H1 (cell line): ENCODE measurements around the gene PAFAH1B1. TPM values are rescaled to one million over a fixed set of nuclear protein-coding genes. Genes with fewer than 3 reads are reported as not detected.
A peak's percentile ranks its signal among the peaks of the same experiment; 100 is the strongest.

Source experiments
- CTCF ChIA-PET: fragments of 300-600 bp; sonication (Branson Sonifier 250); formaldehyde crosslinking; loops from one replicate; lab custom pipeline; 2021; ENCODE audit not compliant: partially characterized antibody; lab: Charles Lee
- POLR2A ChIA-PET: fragments of 300-600 bp; sonication (Branson Sonifier 250); formaldehyde crosslinking; loops from one replicate; lab custom pipeline; 2021; ENCODE audit warnings: inconsistent platforms; ENCODE audit not compliant: partially characterized antibody; lab: Charles Lee
- DNase-seq, 2 experiments: peaks; one replicate each; pipeline versions ENCODE4 v3.0.0 to v3.0.0-alpha.2; 2010 to 2022; ENCODE audit warnings: low spot score in 2 of 2, low read depth in 1 of 2, mixed read lengths in 1 of 2
- FAIRE-seq: peaks from 2 replicates; lab custom pipeline; 2011; peaks lifted over from hg19 to GRCh38; lab: Jason Lieb, UNC
- H2AFZ ChIP-seq: 2 replicates; pipeline ENCODE4 v1.8.1; 2012; ENCODE audit warnings: low read length, inconsistent platforms
- H2AK5ac ChIP-seq: 2 replicates; pipeline ENCODE4 v1.6.1; 2013; ENCODE audit warnings: low read depth, low read length
- H2BK120ac ChIP-seq: replicated peaks from 2 replicates; pipeline ENCODE3; 2013; ENCODE audit warnings: low read depth, low read length, inconsistent platforms
- H2BK12ac ChIP-seq: 2 replicates; pipeline ENCODE4 v1.6.1; 2013; ENCODE audit warnings: low read depth, low read length
- H2BK15ac ChIP-seq: 2 replicates; pipeline ENCODE4 v1.6.1; 2013; ENCODE audit warnings: low read length
- H2BK20ac ChIP-seq: 2 replicates; pipeline ENCODE4 v1.6.1; 2013; ENCODE audit warnings: low read length
- H2BK5ac ChIP-seq: 2 replicates; pipeline ENCODE4 v1.6.1; 2013; ENCODE audit warnings: low read depth, low read length
- H3K14ac ChIP-seq: 2 replicates; pipeline ENCODE4 v1.6.1; 2013; ENCODE audit warnings: inconsistent platforms; ENCODE audit not compliant: insufficient read length
- H3K18ac ChIP-seq: 2 replicates; pipeline ENCODE4 v1.6.1; 2013; ENCODE audit warnings: low read length; ENCODE audit errors: extremely low read depth
- H3K23ac ChIP-seq: 2 replicates; pipeline ENCODE4 v1.6.1; 2013; ENCODE audit warnings: inconsistent platforms; ENCODE audit not compliant: insufficient read length
- H3K23me2 ChIP-seq: 2 replicates; pipeline ENCODE4 v1.6.1; 2013; ENCODE audit warnings: low read depth, low read length
- H3K27ac ChIP-seq: 2 replicates; pipeline ENCODE4 v1.6.1; 2011; ENCODE audit warnings: low read depth, low read length, inconsistent platforms
- H3K27me3 ChIP-seq, 4 experiments: replicated peaks in 1 of 4; 1 replicate in 1 of 4; 2 replicates in 3 of 4; pipeline versions ENCODE4 v1.6.1 to v1.8.1; 2011 to 2013; ENCODE audit warnings: low read length in 3 of 4, mild to moderate bottlenecking in 3 of 4, inconsistent platforms in 2 of 4, mixed read lengths in 2 of 4, moderate library complexity in 1 of 4; ENCODE audit not compliant: control insufficient read depth in 3 of 4, insufficient read depth in 3 of 4; ENCODE audit errors: extremely low read depth in 1 of 4
- H3K36me3 ChIP-seq, 4 experiments: 2 replicates each; pipeline versions ENCODE4 v1.6.1 to v1.8.1; 2011 to 2013; ENCODE audit warnings: mild to moderate bottlenecking in 4 of 4, low read length in 3 of 4, moderate library complexity in 2 of 4, control low read depth in 1 of 4, inconsistent platforms in 1 of 4; ENCODE audit not compliant: insufficient read depth in 4 of 4, control insufficient read depth in 2 of 4
- H3K4ac ChIP-seq: replicated peaks from 2 replicates; pipeline ENCODE3; 2013; ENCODE audit warnings: low read length, low read depth, mixed read lengths, inconsistent platforms; ENCODE audit not compliant: insufficient read length
- H3K4me1 ChIP-seq, 4 experiments: replicated peaks in 1 of 4; 1 replicate in 1 of 4; 2 replicates in 3 of 4; pipeline versions ENCODE4 v1.6.1 to v1.8.1; 2011 to 2013; ENCODE audit warnings: low read length in 3 of 4, inconsistent platforms in 2 of 4, mixed read lengths in 1 of 4; ENCODE audit not compliant: insufficient read depth in 4 of 4, control insufficient read depth in 3 of 4
- H3K4me2 ChIP-seq, 2 experiments: 2 replicates each; pipeline versions ENCODE4 v1.6.1 to v1.8.1; 2011 to 2013; ENCODE audit warnings: low read depth in 2 of 2, low read length in 2 of 2, control low read depth in 1 of 2, inconsistent platforms in 1 of 2, mild to moderate bottlenecking in 1 of 2; ENCODE audit not compliant: insufficient read depth in 1 of 2
- H3K4me3 ChIP-seq, 4 experiments: fragments of 200-600, 300-600 bp in 1 of 4; sonication (generic), shearing (Covaris generic), sonication (Bioruptor Twin) in 1 of 4; 2 replicates each; pipeline versions ENCODE4 v1.5.1 to v1.8.1; 2011 to 2016; ENCODE audit warnings: low read length in 4 of 4, low read depth in 3 of 4, control low read depth in 2 of 4, inconsistent platforms in 2 of 4, mild to moderate bottlenecking in 2 of 4, mixed read lengths in 1 of 4, moderate library complexity in 1 of 4; ENCODE audit not compliant: insufficient read depth in 2 of 4; ENCODE audit errors: extremely low read depth in 1 of 4
- H3K56ac ChIP-seq: replicated peaks from 2 replicates; pipeline ENCODE3; 2013; ENCODE audit warnings: low read depth, mild to moderate bottlenecking, mixed read lengths, low read length, inconsistent platforms; ENCODE audit not compliant: insufficient read length
- H3K79me1 ChIP-seq: 2 replicates; pipeline ENCODE4 v1.6.1; 2013; ENCODE audit warnings: low read depth, low read length, control low read depth
- H3K79me2 ChIP-seq, 2 experiments: 2 replicates each; pipeline versions ENCODE4 v1.6.1 to v1.8.1; 2012 to 2013; ENCODE audit warnings: low read length in 2 of 2, mild to moderate bottlenecking in 2 of 2, inconsistent platforms in 1 of 2; ENCODE audit not compliant: insufficient read depth in 2 of 2, control insufficient read depth in 1 of 2
- H3K9ac ChIP-seq, 4 experiments: replicated peaks in 1 of 4; 1 replicate in 1 of 4; 2 replicates in 3 of 4; pipeline versions ENCODE4 v1.6.1 to v1.8.1; 2011 to 2013; ENCODE audit warnings: low read depth in 3 of 4, low read length in 3 of 4, control low read depth in 2 of 4, mild to moderate bottlenecking in 2 of 4, moderate library complexity in 2 of 4, inconsistent platforms in 1 of 4; ENCODE audit errors: extremely low read depth in 1 of 4
- H3K9me3 ChIP-seq, 2 experiments: 2 replicates each; pipeline versions ENCODE4 v1.6.1 to v1.8.1; 2012 to 2013; ENCODE audit warnings: mild to moderate bottlenecking in 2 of 2, moderate library complexity in 2 of 2, control low read depth in 1 of 2, inconsistent platforms in 1 of 2, low read depth in 1 of 2, low read length in 1 of 2, mixed read lengths in 1 of 2; ENCODE audit not compliant: insufficient read depth in 2 of 2
- H4K20me1 ChIP-seq, 2 experiments: replicated peaks in 1 of 2; 2 replicates each; pipeline versions ENCODE3 to v1.8.1; 2011 to 2013; ENCODE audit warnings: inconsistent platforms in 2 of 2, low read length in 2 of 2, mild to moderate bottlenecking in 1 of 2; ENCODE audit not compliant: insufficient read depth in 2 of 2, control insufficient read depth in 1 of 2
- H4K5ac ChIP-seq: 2 replicates; pipeline ENCODE4 v1.6.1; 2013; ENCODE audit warnings: low read length, low read depth, mixed read lengths, inconsistent platforms; ENCODE audit not compliant: insufficient read length
- H4K8ac ChIP-seq: 2 replicates; pipeline ENCODE4 v1.8.0; 2013; ENCODE audit warnings: mild to moderate bottlenecking, moderate library complexity, low read length, inconsistent platforms; ENCODE audit not compliant: insufficient read depth; ENCODE audit errors: extremely low read depth
- H4K91ac ChIP-seq: replicated peaks from 2 replicates; pipeline ENCODE3; 2013; ENCODE audit warnings: low read length, mixed read lengths, inconsistent platforms; ENCODE audit not compliant: insufficient read length
- CEBPB ChIP-seq: IDR thresholded peaks from 2 replicates; pipeline ENCODE4 v1.6.1; 2012; ENCODE audit warnings: low read depth, low read length
- FOSL1 ChIP-seq: IDR thresholded peaks from 2 replicates; pipeline ENCODE4 v1.6.1; 2011; ENCODE audit warnings: mild to moderate bottlenecking, low read depth, low read length, moderate library complexity; ENCODE audit not compliant: insufficient read depth
- RAD21 ChIP-seq, 2 experiments: IDR thresholded peaks in 1 of 2; conservative IDR thresholded peaks in 1 of 2; 2 replicates each; pipeline ENCODE4 v1.6.1; 2011; ENCODE audit warnings: low read depth in 2 of 2, low read length in 2 of 2, improper control_type of control experiment in 1 of 2, inconsistent platforms in 1 of 2, mild to moderate bottlenecking in 1 of 2, moderate library complexity in 1 of 2
- RXRA ChIP-seq: IDR thresholded peaks from 2 replicates; pipeline ENCODE4 v1.6.1; 2011; ENCODE audit warnings: low read depth, mild to moderate bottlenecking, low read length, moderate library complexity; ENCODE audit not compliant: insufficient read depth
- SP4 ChIP-seq: IDR thresholded peaks from 2 replicates; pipeline ENCODE4 v1.6.1; 2012; ENCODE audit warnings: low read length, inconsistent platforms
- SUZ12 ChIP-seq: fragments of 200-600 bp; sonication (generic); IDR thresholded peaks from 2 replicates; pipeline ENCODE4 v1.6.1; 2012; ENCODE audit warnings: mild to moderate bottlenecking, inconsistent platforms, low read length, moderate library complexity, mixed read lengths
- TAF7 ChIP-seq: optimal IDR thresholded peaks from 2 replicates; pipeline ENCODE3; 2011; ENCODE audit warnings: low read depth, mild to moderate bottlenecking, inconsistent platforms, low read length, moderate library complexity, borderline replicate concordance
- TEAD4 ChIP-seq: IDR thresholded peaks from 2 replicates; pipeline ENCODE4 v1.6.1; 2012; ENCODE audit warnings: low read depth, low read length, inconsistent platforms, mixed read lengths
- WGBS, 2 experiments: shearing (Covaris generic) in 1 of 2; methylation state at CpG; one replicate each; pipeline versions ENCODE4 v1.1.6 to v1.1.7; 2013 to 2015; ENCODE audit warnings: low lambda C conversion rate in 2 of 2, mixed read lengths in 2 of 2, inconsistent platforms in 1 of 2, low coverage in 1 of 2, missing lambda C conversion rate in 1 of 2; ENCODE audit not compliant: insufficient replicate concordance in 2 of 2, insufficient coverage in 1 of 2, insufficient read length in 1 of 2; ENCODE audit errors: extremely low coverage in 1 of 2, missing lambda C conversion rate in 1 of 2; 5-methylcytosine and 5-hydroxymethylcytosine counted together
- long read RNA-seq, 2 experiments: library from RNA in 1 of 2; library from capped mRNA in 1 of 2; stranded (forward); transcript quantifications; one replicate each; pipeline ENCODE4 v2.0.0, GENCODE V29; 2021; ENCODE audit warnings: inconsistent platforms in 1 of 2
- polyA minus RNA-seq, 3 experiments: library from RNA; depleted of rRNA, polyadenylated mRNA; stranded (reverse); fragments of >200 nt; gene quantifications; 1 replicate in 2 of 3; 2 replicates in 1 of 3; pipeline ENCODE4 v1.2.3, GENCODE V29; 2011
- polyA plus RNA-seq, 7 experiments: library from polyadenylated mRNA; depleted of rRNA in 3 of 7; stranded (reverse) in 5 of 7; unstranded in 2 of 7; fragments of >200 nt in 5 of 7; fragments of 200-250 nt in 2 of 7; gene quantifications; 1 replicate in 5 of 7; 2 replicates in 1 of 7; 4 replicates in 1 of 7; pipeline versions ENCODE4 v1.2.1 to v1.2.3, GENCODE V29; 2011 to 2013; ENCODE audit warnings: missing spikeins in 2 of 7, mixed read lengths in 2 of 7
- total RNA-seq: library from RNA; stranded (reverse); fragmentation: NEBNext Ultra II Directional; extraction: Animal tissue kit (Norgen Biotek cat#: 25700); gene quantifications from 2 replicates; pipeline ENCODE4 v1.2.1, GENCODE V29; 2021

PAFAH1B1 gene
- total RNA-seq (137 and 152 TPM in 2 replicates), polyA plus RNA-seq (2011; rRNA removed) (29.6 and 42.0 TPM in 2 replicates), polyA minus RNA-seq (2011; rRNA and poly(A)+ RNA removed) (93.9 and 106 TPM in 2 replicates)
- polyA plus RNA-seq (2011; cell fraction: cytosol; rRNA removed): 50.9 TPM
- 24.4 TPM for polyA plus RNA-seq (2011; cell fraction: nucleus; rRNA removed)
- polyA plus RNA-seq (2012, experiment 1 of 2): 83.0 to 115 TPM (median 102 TPM) in 4 replicates
- polyA plus RNA-seq (2012, experiment 2 of 2): 24.5 TPM
- 39.2 TPM for polyA plus RNA-seq (2013, experiment 1 of 2)
- 40.5 TPM for polyA plus RNA-seq (2013, experiment 2 of 2)
- 50.8 TPM for polyA minus RNA-seq (2011; cell fraction: cytosol; rRNA and poly(A)+ RNA removed)
- 44.7 TPM for polyA minus RNA-seq (2011; cell fraction: nucleus; rRNA and poly(A)+ RNA removed)
- long read RNA-seq, experiment 1, full-length matches to known transcripts: 36 of 121 reads
- long read RNA-seq, experiment 1, partial matches to known transcripts: 29 of 121 reads
- long read RNA-seq, experiment 1, other reads (novel, unspliced or antisense): 56 of 121 reads
- long read RNA-seq, experiment 2, full-length matches to known transcripts: 35 of 50 reads
- long read RNA-seq, experiment 2, partial matches to known transcripts: 1 of 50 reads
- long read RNA-seq, experiment 2, other reads (novel, unspliced or antisense): 14 of 50 reads

DNA sequence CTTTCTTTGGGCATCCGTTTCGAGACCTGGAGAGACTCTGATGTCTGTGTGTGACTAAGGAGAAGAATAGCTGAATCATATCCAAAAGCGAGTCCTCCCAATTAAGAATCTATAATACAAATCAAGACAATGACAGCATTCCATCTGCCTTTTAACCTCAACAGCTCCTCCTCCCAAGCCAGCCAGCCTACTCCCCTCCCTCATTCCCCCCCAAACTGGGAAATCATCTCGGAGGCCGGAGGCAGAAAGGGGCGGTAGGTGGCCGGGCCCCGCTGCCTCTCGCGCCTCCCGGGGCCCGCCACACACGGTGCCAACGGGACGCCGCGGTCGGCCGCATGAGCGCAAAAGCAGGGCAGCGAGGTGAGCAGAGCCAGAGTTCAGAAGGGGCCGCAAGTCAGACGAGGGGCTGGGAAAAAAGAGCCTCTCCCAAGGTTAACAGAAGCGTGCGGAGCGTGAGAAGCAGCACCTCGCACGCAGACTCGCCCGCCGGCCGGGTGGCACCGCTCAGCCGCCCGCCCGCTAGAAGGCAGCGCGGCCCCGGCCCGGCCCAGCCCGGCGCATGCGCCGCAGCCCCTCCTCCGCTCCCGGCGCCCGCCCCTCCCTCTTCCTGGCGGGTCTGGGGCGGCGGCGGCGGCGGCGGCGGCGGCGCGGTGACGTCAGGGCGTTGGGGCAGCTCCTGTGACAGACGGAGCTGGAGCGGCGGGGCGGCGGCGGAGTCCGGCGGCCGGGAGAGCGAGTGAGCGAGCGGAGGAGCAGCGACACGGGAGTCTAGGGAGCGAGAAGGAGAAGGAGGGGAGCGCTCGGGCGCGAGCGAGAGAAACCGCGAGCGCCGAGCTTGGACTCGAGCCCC, at the start of gene PAFAH1B1:
TSS of gene PAFAH1B1 (plus strand) at position 684 of the 850 bp plus-strand sequence. CDS start 44,635 bp downstream, outside the sequence.
- Histone ChIP-seq H4K20me1 (peaks cover 2 to 3% of the 10 kb centered on the region in 2 experiments), H3K18ac (peak within 1 kb of the TSS; percentile 90), H3K79me2 (peaks cover 31 to 41% of the 10 kb centered on the region in 2 experiments), H4K91ac (peak within 1 kb of the TSS; percentile 82), H3K27ac (peak within 1 kb of the TSS; percentile 86), H3K23me2 (peaks cover 7% of the 10 kb centered on the region; the same call in 1 of the 2 replicates), H2BK15ac (no peak within 1 kb of the TSS), H3K9me3 (no peaks in the 10 kb centered on the region), H3K4me3 (peak within 1 kb of the TSS; percentile 75 to 92 (median 88)), H3K9ac (peak within 1 kb of the TSS; percentile 67 to 89 (median 80)), H3K23ac (no peak within 1 kb of the TSS), H4K8ac (peak within 1 kb of the TSS; percentile 92), H3K36me3 (no peaks in the 10 kb centered on the region), H3K56ac (peak within 1 kb of the TSS; percentile 90), H4K5ac (peak within 1 kb of the TSS; percentile 99), H2BK5ac (peak within 1 kb of the TSS; percentile 91), H3K27me3 (no peaks in the 10 kb centered on the region), H2AK5ac (no peak within 1 kb of the TSS), H3K14ac (no peak within 1 kb of the TSS), H3K4me2 (peak within 1 kb of the TSS; percentile 89 to 91), H2AFZ (0 out of 2 replicates have a peak within 1 kb of the TSS, but pooled peaks have one; percentile 36), H2BK20ac (no peak within 1 kb of the TSS), H2BK120ac (no peak within 1 kb of the TSS), H3K79me1 (0 out of 2 replicates have a peak, but pooled peaks cover 2% of the 10 kb centered on the region), H3K4ac (peak within 1 kb of the TSS; percentile 75), H3K4me1 (no peaks in the 10 kb centered on the region; a peak in 1 of 7 replicates), H2BK12ac (no peak within 1 kb of the TSS)
- ChIA-PET POLR2A (interaction anchor here (0.6 to 1.7 kb wide), 9 partner anchors 9 to 962 kb away, joined by 3 to 10 read pairs (median 4); no protein-coding TSS in a partner anchor), CTCF (interaction anchor here (0.6 to 1.3 kb wide), 5 partner anchors 10 to 157 kb away, joined by 3 read pairs; no protein-coding TSS in a partner anchor)
- no peak for FAIRE-seq
- peak; percentile 51 to 96 for DNase-seq
- 4% methylated on average over 40 of the region's 86 CpGs; no CpG with 5 or more reads in 1 of the 2 experiments for WGBS, 2 experiments
- TF ChIP-seq CEBPB (no peak), SUZ12 (no peak), RXRA (no peak), FOSL1 (no peak), SP4 (no peak), TEAD4 (no peak), TAF7 (no peak), RAD21 (IDR thresholded peaks at IDR 0.05 in 1 of 2, conservative IDR thresholded peaks at IDR 0.05 in 1 of 2; ENCODE audit: low read depth in 2 of 2, low read length in 2 of 2) (0 out of 4 replicates have a peak, but pooled peaks of 1 of the 2 experiments have one; percentile 6)
